ENCODE measurements around the gene C1QTNF8.

C1QTNF8 gene

GRCh38 chr16:1107731-1108130, 11.7 kb upstream of the C1QTNF8 start:
- DNase-seq, result no peak

- DNase-seq, result no peak
Measured at GRCh38 chr16:1107141-1107540, 11.1 kb upstream of the C1QTNF8 start.

- no peak for DNase-seq
Measured at GRCh38 chr16:1106659-1107058, 10.6 kb upstream of the C1QTNF8 start.

- DNase-seq, result no peak
Measured at GRCh38 chr16:1105888-1106620, 10.0 kb upstream of the C1QTNF8 start.

GRCh38 chr16:1103636-1103980, 7.6 kb upstream of the C1QTNF8 start:
- DNase-seq, result no peak

- peak; percentile 49 for DNase-seq
Measured at GRCh38 chr16:1102921-1103635, 7.0 kb upstream of the C1QTNF8 start.

- DNase-seq, result no peak
Measured at GRCh38 chr16:1102333-1102700, 6.3 kb upstream of the C1QTNF8 start.

- no peak for DNase-seq
Measured at GRCh38 chr16:1101573-1102332, 5.7 kb upstream of the C1QTNF8 start.

- no peak for DNase-seq
Measured at GRCh38 chr16:1101133-1101532, 5.1 kb upstream of the C1QTNF8 start.

GRCh38 chr16:1100084-1100800, 4.2 kb upstream of the C1QTNF8 start:
- no peak for DNase-seq

- DNase-seq, result no peak
Measured at GRCh38 chr16:1099189-1100083, 3.4 kb upstream of the C1QTNF8 start.

- no peak for DNase-seq
Measured at GRCh38 chr16:1098266-1098991, 2.4 kb upstream of the C1QTNF8 start.

- no peak for DNase-seq
Measured at GRCh38 chr16:1097800-1098199, 1.8 kb upstream of the C1QTNF8 start.

GRCh38 chr16:1097156-1097555, 1.1 kb upstream of the C1QTNF8 start:
- no peak for DNase-seq

GRCh38 chr16:1095450-1096168, 435 bp downstream of the C1QTNF8 start:
- DNase-seq, result no peak

- DNase-seq, result no peak
Measured at GRCh38 chr16:1094601-1095449, 1.2 kb downstream of the C1QTNF8 start.

GRCh38 chr16:1094124-1094479, 1.9 kb downstream of the C1QTNF8 start:
- no peak for DNase-seq

- DNase-seq, result no peak
Measured at GRCh38 chr16:1093284-1094123, 2.5 kb downstream of the C1QTNF8 start.
